BLaER1 treated with 17β-estradiol and CSF1 and Interleukin-3, amounts not matched to agents 10 nM and 100 nM (cell line): ENCODE results near the gene APC2.

Experiments used
- H3K27ac ChIP-seq, 11 experiments: shearing (Covaris generic); formaldehyde crosslinking; 2 replicates each; pipeline ENCODE4 v1.8.1; 2022
- H3K27me3 ChIP-seq, 11 experiments: shearing (Covaris generic); formaldehyde crosslinking; 2 replicates each; pipeline ENCODE4 v1.8.1; 2022
- H3K36me3 ChIP-seq, 11 experiments: shearing (Covaris generic); formaldehyde crosslinking; 2 replicates each; pipeline ENCODE4 v1.8.1; 2022
- H3K4me1 ChIP-seq, 10 experiments: shearing (Covaris generic); formaldehyde crosslinking; 2 replicates each; pipeline ENCODE4 v1.8.1; 2022
- H3K4me2 ChIP-seq, 11 experiments: shearing (Covaris generic); formaldehyde crosslinking; 2 replicates each; pipeline ENCODE4 v1.8.1; 2022
- H3K4me3 ChIP-seq, 10 experiments: shearing (Covaris generic); formaldehyde crosslinking; 2 replicates each; pipeline ENCODE4 v1.8.1; 2022
- H3K9ac ChIP-seq, 11 experiments: shearing (Covaris generic); formaldehyde crosslinking; 2 replicates each; pipeline ENCODE4 v1.8.1; 2022
- H3K9me3 ChIP-seq, 11 experiments: shearing (Covaris generic); formaldehyde crosslinking; replicated peaks in 1 of 11; 2 replicates each; pipeline ENCODE4 v1.8.1; 2022
- H4K20me1 ChIP-seq, 11 experiments: shearing (Covaris generic); formaldehyde crosslinking; 2 replicates each; pipeline ENCODE4 v1.8.1; 2022
- Cebpa-rat ChIP-seq, 11 experiments: shearing (Covaris generic); IDR thresholded peaks; 2 replicates each; pipeline ENCODE4 v1.8.1; 2022

Gene APC2

DNA sequence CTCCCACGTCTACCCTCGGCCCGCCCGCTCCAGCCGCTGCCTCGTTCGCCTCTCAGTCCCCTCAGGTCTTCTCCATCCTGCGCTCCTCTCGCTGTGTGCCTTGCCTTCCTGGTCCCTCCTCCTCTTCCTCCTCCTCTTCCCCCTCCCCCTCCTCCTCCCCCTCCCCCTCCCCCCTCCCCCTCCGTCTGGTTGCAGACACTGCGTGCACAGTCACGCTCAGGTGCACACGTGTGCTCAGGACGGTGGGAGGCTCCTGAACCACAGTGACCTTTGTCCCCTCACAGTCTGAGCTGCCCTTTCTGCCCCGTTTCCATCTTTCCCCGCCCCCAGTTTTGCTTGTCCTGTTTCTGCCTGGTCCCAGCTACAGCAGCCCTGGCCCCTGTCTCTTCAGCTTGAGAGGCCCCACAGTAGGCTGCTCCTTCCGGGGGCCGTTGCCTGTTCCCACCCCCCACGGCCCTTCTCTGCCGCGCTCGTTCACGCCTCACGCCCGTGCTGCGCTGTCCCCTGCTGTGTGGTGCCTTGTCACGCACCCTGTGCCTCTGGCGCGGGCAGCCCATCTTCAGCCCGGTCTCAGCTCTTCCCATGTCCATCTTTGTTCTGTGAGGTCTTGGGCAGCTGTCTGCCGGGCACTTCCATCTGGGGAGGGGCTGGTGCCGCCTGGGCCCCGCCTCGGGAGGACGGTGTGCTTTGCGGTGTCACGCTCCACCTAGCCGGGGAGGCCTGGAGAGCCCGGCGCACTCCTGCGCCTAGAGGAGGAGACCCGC is 25.5 kb upstream of the APC2 start:
- Histone ChIP-seq H3K9ac (peak overlapping the region in 8 of 11 experiments; percentile 27 to 65 (median 51); a peak in 13 of 22 replicates), H3K27ac (peak overlapping the region in 7 of 11 experiments; percentile 37 to 57 (median 47); a peak in 9 of 22 replicates), H3K36me3 (peaks cover 74 to 96% (median 85%) of the 10 kb centered on the region in 11 experiments), H4K20me1 (peaks cover 93 to 100% (median 99%) of the 10 kb centered on the region in 11 experiments), H3K4me2 (peak overlapping the region; percentile 37 to 93 (median 78); a peak in 21 of 22 replicates), H3K4me1 (peaks cover 51 to 81% (median 70%) of the 10 kb centered on the region in 10 experiments), H3K4me3 (peak overlapping the region in 1 of 10 experiments; percentile 15; a peak in 1 of 20 replicates), H3K27me3 (no peaks in the 10 kb centered on the region), H3K9me3 (no peaks in the 10 kb centered on the region)
- TF ChIP-seq Cebpa-rat (IDR thresholded peaks at IDR 0.05) = no peak

- peak in 8 of 11 experiments; percentile 35 to 83 (median 60); a peak in 11 of 22 replicates for TF ChIP-seq Cebpa-rat (IDR thresholded peaks at IDR 0.05)
- H3K27me3 ChIP-seq = no peaks in the 10 kb centered on the region
- peaks cover 75 to 97% (median 87%) of the 10 kb centered on the region in 11 experiments for H3K36me3 ChIP-seq
- H3K27ac ChIP-seq = peak overlapping the region in 5 of 11 experiments; percentile 10 to 55 (median 35); a peak in 5 of 22 replicates
- peak overlapping the region; percentile 45 to 93 (median 78) for H3K4me2 ChIP-seq
- H4K20me1 ChIP-seq = peaks cover 91 to 100% (median 99%) of the 10 kb centered on the region in 11 experiments
- H3K4me3 ChIP-seq = no peak overlapping the region
- H3K4me1 ChIP-seq = peaks cover 51 to 87% (median 76%) of the 10 kb centered on the region in 10 experiments
- peak overlapping the region in 8 of 11 experiments; percentile 16 to 71 (median 41); a peak in 12 of 22 replicates for H3K9ac ChIP-seq
- no peaks in the 10 kb centered on the region for H3K9me3 ChIP-seq
These were observed 24.7 kb upstream of the APC2 start for GRCh38 chr19:1425102-1425837.

DNA sequence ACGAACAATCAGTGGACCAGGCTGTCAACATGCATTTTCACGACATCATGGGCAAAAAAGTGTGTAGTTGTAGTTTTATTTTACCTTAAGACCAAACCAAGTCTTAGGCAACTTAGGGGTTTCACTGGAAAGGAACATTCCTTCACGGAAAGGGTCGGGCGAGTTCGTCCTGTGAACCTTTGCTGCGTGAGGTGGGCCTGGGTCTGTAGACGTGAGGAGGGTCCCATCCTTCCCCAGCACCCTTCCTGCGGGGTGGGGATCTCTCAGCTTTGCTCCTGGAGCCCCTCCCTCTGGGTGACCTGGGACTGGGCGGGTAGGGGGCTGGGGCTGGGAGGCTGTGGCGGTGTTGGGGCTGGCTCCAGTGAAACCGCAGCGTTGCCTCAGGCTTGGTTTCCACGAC is 24.0 kb upstream of the APC2 start:
- H3K4me1 ChIP-seq = peaks cover 51 to 87% (median 76%) of the 10 kb centered on the region in 10 experiments
- H3K9me3 ChIP-seq = no peaks in the 10 kb centered on the region
- H3K9ac ChIP-seq = peak overlapping the region in 8 of 11 experiments; percentile 16 to 71 (median 41); a peak in 11 of 22 replicates
- TF ChIP-seq Cebpa-rat (IDR thresholded peaks at IDR 0.05) = no peak
- no peaks in the 10 kb centered on the region for H3K27me3 ChIP-seq
- H3K27ac ChIP-seq = peak overlapping the region in 4 of 11 experiments; percentile 10 to 42 (median 26); a peak in 3 of 22 replicates
- peaks cover 75 to 97% (median 87%) of the 10 kb centered on the region in 11 experiments for H3K36me3 ChIP-seq
- peak overlapping the region; percentile 45 to 93 (median 78) for H3K4me2 ChIP-seq
- H4K20me1 ChIP-seq = peaks cover 85 to 100% (median 97%) of the 10 kb centered on the region in 11 experiments
- no peak overlapping the region for H3K4me3 ChIP-seq

DNA sequence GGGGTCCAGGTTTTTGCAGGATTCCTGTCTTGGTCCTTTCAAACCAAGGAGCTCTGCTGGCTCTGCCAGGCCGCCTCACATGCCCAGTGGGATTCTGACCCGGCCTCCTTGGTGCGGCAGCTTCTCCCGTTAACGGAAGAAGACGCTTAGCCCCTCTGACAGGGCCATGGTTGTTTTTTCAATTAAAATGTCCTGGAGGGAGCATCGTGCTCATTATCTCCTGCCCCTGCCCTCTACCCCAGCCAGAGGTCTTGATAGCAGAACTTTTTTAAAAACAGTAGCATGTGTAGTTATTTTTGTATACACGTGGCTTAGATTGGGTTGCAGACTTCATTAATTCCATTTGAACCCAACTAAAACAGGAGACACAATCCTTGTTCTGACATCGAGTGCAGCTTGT is 23.2 kb upstream of the APC2 start:
- 0 out of 20 replicates have a peak overlapping the region, but pooled peaks of 1 of the 10 experiments have one; percentile 18 for H3K4me3 ChIP-seq
- peaks cover 75 to 97% (median 87%) of the 10 kb centered on the region in 11 experiments for H3K36me3 ChIP-seq
- H3K27me3 ChIP-seq = no peaks in the 10 kb centered on the region
- H3K4me2 ChIP-seq = peak overlapping the region; percentile 45 to 93 (median 78)
- TF ChIP-seq Cebpa-rat (IDR thresholded peaks at IDR 0.05) = no peak
- H4K20me1 ChIP-seq = peaks cover 82 to 100% (median 96%) of the 10 kb centered on the region in 11 experiments
- H3K9me3 ChIP-seq = no peaks in the 10 kb centered on the region
- peaks cover 51 to 85% (median 75%) of the 10 kb centered on the region in 10 experiments for H3K4me1 ChIP-seq
- H3K9ac ChIP-seq = peak overlapping the region in 8 of 11 experiments; percentile 8 to 71 (median 41); a peak in 15 of 22 replicates
- H3K27ac ChIP-seq = peak overlapping the region in 5 of 11 experiments; percentile 9 to 55 (median 44); a peak in 6 of 22 replicates

- H3K27ac ChIP-seq = peak overlapping the region in 5 of 11 experiments; percentile 35 to 55 (median 45); a peak in 7 of 22 replicates
These were observed 22.6 kb upstream of the APC2 start for GRCh38 chr19:1427221-1427920.

DNA sequence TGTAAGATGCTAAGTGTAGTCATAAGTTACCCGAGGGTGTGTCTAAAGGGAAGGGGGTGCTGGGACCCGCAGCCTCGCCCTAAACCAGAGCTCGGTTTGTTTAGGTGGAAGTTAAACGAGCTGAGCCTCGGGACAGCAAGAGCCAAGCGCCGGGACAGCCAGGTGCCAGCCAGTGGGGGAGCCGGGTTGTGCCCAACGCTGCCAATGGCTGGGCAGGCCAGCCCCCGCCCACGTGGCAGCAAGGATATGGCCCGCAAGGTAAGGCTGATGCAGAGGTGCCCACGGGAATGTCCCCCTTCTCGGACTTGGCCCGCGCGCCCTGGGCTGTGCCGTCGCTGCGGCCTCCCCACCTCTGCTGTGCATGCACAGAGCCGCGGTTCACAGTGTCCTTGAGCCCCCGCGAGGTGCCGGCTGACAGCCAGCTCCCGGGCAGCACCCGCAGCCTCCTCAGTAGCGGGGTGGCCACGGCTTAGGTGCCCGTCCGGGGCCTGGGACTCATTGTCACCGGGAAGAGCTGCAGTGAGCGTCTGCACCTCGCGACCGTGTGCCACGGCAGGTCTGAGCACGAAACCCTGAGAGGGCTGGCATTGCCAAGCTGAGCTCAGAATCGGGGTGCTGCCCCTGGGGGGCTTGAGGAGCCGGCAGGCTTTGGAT is 21.1 kb upstream of the APC2 start:
- Histone ChIP-seq H3K27ac (no peak overlapping the region; a peak in 2 of 22 replicates), H3K4me1 (peaks cover 40 to 65% (median 55%) of the 10 kb centered on the region in 10 experiments), H3K27me3 (no peaks in the 10 kb centered on the region), H3K9me3 (no peaks in the 10 kb centered on the region), H3K36me3 (peaks cover 75 to 97% (median 87%) of the 10 kb centered on the region in 11 experiments), H4K20me1 (peaks cover 82 to 100% (median 96%) of the 10 kb centered on the region in 11 experiments), H3K4me2 (peak overlapping the region in 4 of 11 experiments; percentile 80 to 93 (median 84); a peak in 8 of 22 replicates), H3K4me3 (no peak overlapping the region), H3K9ac (peak overlapping the region in 6 of 11 experiments; percentile 14 to 71 (median 45); a peak in 9 of 22 replicates)
- TF ChIP-seq Cebpa-rat (IDR thresholded peaks at IDR 0.05) = no peak

More at GRCh38 chr19:1427221-1427920, 22.6 kb upstream of the APC2 start:
- peaks cover 51 to 80% (median 70%) of the 10 kb centered on the region in 10 experiments for H3K4me1 ChIP-seq
- TF ChIP-seq Cebpa-rat (IDR thresholded peaks at IDR 0.05) = no peak
- H3K4me2 ChIP-seq = peak overlapping the region; percentile 45 to 93 (median 78)
- H3K9me3 ChIP-seq = no peaks in the 10 kb centered on the region
- peaks cover 82 to 100% (median 96%) of the 10 kb centered on the region in 11 experiments for H4K20me1 ChIP-seq
- peaks cover 75 to 97% (median 87%) of the 10 kb centered on the region in 11 experiments for H3K36me3 ChIP-seq
- no peaks in the 10 kb centered on the region for H3K27me3 ChIP-seq
- peak overlapping the region in 9 of 11 experiments; percentile 8 to 71 (median 23); a peak in 15 of 22 replicates for H3K9ac ChIP-seq
- H3K4me3 ChIP-seq = peak overlapping the region in 3 of 10 experiments; percentile 16 to 26 (median 18); a peak in 3 of 20 replicates

DNA sequence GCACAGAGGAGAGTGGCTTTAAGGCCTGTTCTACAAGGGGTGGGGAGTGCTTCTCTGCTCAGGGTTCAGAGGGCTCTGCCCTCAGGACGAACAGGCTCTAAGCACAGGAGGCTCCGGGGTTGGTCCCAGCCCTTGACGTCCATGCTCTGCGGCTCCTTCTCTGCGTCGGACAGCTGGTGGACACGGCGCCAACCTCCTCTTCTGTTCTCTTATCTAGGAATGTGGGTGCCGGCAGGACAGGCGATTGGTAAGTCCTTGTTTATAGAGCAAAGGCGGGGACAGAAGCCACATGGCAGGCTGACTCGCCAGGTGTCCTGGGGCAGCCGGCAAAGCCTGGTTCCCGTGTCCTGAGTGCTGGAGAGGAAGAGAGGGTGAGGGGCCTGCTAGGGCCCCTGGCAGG is 20.2 kb upstream of the APC2 start:
- no peaks in the 10 kb centered on the region for H3K9me3 ChIP-seq
- peak overlapping the region in 1 of 11 experiments; percentile 13; a peak in 2 of 22 replicates for H3K27ac ChIP-seq
- no peak for TF ChIP-seq Cebpa-rat (IDR thresholded peaks at IDR 0.05)
- no peak overlapping the region for H3K4me3 ChIP-seq
- H3K4me1 ChIP-seq = peaks cover 32 to 56% (median 49%) of the 10 kb centered on the region in 10 experiments
- H4K20me1 ChIP-seq = peaks cover 83 to 100% (median 97%) of the 10 kb centered on the region in 11 experiments
- H3K27me3 ChIP-seq = no peaks in the 10 kb centered on the region
- peaks cover 78 to 99% (median 89%) of the 10 kb centered on the region in 11 experiments for H3K36me3 ChIP-seq
- peak overlapping the region in 6 of 11 experiments; percentile 9 to 66 (median 28); a peak in 4 of 22 replicates for H3K9ac ChIP-seq
- peak overlapping the region in 2 of 11 experiments; percentile 16 to 80; a peak in 3 of 22 replicates for H3K4me2 ChIP-seq
